ENCODE measurements around the gene CDK15.
"Not testable (repeated sequence)": the region's sequence is repeated elsewhere in the genome, so short reads cannot be mapped to it uniquely, and the experiment has no call there.

Gene CDK15

DNA sequence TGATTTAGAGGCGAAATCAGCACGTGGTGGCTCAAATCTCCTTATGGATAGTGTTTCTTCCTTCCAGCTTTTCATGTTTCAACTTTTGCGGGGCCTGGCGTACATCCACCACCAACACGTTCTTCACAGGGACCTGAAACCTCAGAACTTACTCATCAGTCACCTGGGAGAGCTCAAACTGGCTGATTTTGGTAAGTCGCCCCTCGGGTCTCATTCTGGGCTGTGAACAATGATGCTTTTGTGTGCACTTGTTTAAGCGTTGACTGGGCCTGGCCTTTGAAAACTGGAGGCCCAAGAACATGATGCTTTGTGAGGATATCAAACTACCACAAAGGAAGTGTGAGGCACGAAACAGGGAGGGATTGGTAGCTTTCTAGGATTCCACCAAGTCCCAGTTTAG, 27.4 kb downstream of the CDK15 start:
- DNase-seq, result no peak

DNA sequence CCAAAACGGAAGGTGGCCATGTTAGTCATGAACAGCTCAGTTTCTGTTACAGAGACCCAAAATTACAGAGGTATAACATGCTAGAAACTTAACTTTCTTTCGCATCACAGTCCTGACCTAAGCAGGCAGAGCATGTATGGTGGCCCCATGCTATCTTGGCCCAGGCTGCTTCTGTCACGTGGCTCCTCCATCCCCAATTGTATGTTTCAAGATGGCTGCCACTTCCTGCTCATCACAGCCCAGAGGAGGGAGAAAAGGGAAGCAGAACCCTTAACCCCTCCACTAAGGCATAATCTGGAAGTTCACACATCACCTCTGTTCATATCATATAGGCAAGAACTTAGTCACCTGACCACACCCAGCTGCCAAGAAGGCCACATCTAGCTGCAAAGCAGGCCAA, 28.7 kb downstream of the CDK15 start:
- DNase-seq, result no peak

DNA sequence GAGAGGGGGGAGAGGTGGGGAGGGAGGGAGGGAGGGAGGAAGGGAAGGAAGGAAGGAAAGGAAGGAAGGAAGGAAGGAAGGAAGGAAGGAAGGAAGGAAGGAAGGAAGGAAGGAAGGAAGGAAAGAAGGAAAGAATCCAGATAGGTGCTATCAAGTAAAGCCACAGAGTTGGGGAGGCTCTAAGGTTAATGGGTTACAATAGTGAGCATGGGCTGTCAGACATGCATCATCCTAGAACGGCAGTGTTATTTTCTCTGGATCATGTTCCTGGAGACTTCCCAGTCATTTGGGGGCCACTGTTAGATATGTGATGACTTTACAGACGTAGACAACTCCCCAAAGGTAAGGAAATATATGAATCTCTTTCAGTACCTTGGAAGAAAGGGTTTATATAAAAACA, 31.1 kb downstream of the CDK15 start:
- DNase-seq, result no peak

DNA sequence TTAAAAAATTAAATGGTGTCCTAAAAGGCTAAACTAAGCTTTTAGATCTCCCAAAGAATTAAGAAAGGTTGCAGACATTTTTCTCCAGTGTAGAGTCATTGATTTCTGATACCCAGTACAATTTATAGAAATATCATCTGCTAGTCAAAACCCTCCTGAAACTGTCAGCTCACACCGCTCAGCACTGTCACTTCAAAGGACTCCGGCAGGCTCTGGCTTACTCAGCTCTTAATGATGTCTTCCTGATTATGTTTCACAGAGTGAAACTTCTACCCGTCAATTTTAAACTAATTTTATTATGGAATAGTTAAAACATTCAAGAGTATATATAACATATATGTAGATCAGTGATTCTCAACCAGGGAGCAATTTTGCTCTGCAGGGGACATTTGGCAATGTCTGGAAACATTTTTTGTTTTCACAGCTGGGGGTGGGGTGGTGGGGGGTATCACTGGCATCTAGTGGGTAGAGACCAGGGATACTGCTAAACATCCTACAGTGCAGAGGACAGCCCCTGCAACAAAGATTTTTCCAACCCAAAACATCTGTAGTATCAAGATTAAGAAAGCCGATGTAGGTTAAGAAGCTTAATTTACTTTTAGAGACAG, 31.6 kb downstream of the CDK15 start:
- DNase-seq, result no peak

DNA sequence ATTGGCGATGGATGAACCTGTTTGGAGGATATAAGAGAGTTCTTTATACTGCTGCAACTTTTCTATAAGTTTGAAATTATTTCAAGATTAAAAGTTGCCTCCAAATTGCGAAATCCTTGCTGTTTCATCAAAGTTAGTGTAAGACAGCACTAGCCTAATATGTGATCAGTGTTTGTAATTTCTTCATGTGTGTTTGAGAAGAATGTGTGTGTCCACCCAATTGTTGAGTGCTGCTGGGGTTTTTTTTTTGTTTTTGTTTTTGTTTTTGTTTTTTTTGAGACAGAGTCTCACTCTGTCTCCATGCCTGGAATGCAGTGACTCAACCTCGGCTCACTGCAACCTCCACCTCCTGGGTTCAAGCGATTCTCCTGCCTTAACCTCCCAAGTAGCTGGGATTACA, 33.4 kb downstream of the CDK15 start:
- no peak for DNase-seq

DNA sequence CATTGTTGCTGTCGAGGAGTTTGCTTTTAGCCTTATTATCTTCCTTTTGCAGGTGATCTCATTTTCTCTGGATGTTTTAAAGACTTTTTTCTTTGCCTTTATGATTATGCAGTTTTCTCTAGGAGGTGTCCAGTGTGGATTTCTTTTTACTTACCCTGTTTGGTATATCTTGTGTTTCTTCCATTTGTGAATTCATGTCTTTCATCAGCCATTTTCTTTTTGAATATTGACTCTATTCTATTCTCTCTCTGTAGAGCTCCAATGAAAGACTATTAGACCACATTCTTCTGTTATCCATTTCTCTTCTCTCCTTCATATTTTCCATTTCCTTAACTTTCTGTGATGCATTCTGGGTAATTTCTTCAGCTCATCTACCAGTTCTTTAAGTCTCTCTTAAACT, 34.4 kb downstream of the CDK15 start:
- DNase-seq, result no peak

DNA sequence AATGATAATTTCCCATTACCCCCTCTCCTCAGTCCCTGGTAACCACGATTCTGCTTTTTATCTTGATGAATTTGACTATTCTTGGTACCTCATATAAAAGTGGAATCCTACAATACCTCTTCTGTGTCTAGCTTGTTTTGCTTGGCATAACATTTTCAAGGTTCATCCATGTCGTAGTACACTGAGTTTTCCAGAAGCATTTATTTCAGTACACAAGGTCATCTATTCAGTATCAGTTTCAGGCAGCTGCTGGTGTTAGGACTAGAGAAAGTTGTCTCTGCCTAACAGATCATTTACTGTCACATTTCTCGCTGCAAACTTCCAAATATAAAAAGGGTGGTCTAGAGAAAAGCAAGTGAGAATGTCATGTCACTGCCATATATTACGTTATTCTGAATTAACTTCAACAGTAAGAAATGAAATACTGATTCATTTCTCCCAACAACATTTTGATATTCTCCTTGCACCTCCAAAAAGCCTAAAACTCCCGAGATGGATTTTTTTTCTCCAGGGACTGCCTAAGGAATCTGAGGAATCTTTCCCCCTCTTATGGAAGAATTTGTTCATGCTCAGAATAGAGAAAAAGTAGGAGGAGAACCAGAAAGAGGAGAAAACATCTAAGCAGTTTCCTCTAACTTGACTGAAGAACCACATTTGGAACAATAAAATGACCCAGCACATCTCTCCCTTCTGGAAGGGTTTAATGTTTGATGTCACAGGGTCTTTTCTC, 36.0 kb downstream of the CDK15 start:
- no peak for DNase-seq

DNA sequence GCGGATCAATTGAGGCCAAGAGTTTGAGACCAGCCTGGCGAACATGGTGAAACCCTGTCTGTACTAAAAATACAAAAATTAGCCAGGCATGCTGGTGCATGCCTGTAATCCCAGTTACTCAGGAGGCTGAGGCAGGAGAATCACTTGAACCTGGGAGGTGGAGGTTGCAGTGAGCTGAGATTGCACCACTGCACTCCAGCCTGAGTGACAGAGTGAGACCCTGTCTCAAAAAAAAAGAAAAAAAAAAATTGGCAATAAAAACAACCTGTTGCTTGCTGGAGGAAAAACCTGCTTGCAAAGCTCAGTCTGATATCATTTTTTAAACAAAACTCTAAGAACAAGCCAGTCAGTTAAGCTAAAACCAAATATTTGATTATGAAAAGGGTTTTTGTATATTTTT, 38.6 kb downstream of the CDK15 start:
- not testable (repeated sequence) for DNase-seq

DNA sequence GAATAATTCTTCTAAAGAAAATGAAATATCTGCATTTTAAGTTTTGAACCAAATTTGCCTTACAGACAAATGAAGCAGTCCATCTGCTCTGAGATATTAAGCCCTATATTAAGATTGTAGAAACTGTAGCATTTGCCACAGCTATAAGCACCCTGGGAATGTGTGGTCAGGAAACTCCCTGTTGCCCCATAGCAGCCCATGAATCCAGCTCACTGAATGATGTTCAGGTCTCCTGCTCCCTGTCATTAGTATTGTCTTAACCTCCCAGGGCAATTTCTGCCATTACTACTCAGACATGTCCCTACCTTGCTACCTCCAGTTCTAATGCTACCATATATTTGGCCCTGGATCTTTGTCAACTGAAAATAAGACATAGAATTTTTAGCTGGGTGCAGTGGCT, 41.1 kb downstream of the CDK15 start:
- DNase-seq, result no peak

DNA sequence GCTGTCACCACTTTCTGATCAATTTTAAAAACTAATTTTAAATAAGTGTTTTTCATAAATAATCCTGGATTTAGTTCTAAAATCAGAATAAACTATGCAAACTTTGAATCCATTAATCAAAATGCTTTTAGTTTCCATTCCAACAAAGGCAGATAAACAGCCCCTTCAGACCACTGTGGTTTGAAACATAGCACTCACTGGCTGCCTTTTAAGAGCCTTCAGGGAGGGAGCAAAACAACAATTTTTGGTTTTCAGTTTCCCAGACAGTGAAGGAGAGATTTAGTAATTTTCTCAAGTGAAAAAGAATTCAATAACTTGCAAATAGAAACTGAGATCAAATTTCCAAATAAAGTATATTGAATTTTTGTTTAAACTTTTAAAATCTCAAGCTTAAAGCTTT, 46.1 kb downstream of the CDK15 start:
- no peak for DNase-seq

DNA sequence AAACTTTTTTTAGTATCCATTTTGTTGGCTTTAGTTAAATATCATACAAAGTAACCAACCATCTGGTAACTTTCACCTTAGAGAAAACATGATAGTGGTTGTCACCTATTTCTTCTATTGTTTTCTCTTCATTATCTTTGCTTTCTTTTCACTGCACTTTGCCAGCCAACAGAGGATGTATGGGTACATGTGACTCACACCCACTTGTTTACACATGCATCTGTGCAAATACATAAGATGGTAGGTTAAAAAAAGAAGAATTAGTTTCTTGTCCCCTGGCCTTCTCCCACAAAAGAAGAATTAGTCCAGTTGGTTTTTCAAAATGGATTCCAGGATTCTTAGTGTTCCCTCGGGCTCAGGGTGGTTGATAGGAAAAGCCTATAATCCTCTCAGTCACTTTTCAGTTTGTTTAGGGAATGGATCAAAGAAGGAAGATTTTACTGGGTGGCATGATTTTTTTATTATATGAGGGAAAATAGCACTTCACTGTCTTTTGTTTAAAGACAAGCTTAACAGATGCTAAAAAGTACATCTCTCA, 46.6 kb downstream of the CDK15 start:
- peak; percentile 22 for DNase-seq

DNA sequence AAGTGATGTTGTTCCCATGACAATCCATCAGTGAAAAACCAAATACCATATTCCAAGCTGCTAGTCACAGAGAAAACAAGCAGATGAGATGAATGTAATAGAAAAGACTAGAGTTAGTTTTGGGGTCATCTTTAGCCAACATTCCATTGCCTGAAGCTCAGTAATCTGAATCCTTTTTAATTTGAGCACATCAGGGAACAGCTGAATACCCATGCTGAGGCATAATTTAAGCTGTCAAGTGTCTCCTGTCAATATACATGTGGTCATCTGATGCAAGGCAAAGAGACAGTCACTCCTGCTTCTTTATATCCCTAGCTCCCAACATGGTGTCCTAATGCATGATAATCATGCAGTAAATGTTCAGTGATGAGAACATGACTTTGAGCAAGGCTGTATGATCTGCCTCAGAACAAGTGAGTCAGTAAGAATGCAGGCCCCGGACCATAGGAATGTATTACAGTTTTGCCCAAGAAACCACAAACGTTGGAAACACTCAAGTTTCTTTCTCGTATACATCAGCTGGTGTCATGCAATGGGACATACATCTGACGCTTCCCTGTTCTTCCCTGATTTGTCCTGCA, 48.0 kb downstream of the CDK15 start:
- no peak for DNase-seq

DNA sequence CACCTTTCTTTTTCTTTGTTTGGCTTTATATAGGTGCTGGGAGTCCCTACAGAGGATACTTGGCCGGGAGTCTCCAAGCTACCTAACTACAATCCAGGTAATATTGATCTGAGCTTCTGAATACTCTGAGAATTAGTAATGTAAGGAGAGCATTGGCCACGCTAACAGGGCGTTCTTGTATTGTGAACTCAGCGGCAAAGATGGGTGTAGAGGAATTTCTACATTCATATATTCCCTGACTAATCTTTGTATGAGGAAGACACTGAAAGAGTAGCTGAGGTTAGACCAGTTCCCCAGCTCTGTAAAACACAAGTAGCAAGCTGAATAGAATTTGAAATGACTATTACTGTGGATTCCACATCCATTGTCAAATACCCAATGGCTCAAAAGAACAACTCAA, 48.5 kb downstream of the CDK15 start:
- DNase-seq, result no peak

DNA sequence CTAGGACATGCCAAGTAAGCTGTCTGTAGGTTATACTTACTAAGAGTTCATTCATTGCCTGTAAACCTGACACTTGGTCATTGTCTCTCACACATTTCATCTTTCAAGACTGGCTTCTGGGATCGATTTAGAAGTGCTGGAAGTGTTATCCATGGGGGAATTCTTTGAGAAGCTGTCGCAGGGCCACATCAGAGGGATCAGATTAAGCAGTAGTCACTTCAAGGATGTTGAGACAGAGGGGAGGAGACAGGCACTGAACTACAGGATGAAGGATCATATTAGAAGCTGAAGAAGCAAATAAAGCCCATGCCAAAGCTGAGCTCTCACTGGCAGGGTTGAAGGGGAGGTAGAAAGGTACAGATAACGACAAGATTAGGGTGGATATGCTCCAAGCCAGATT, 49.0 kb downstream of the CDK15 start:
- no peak for DNase-seq

DNA sequence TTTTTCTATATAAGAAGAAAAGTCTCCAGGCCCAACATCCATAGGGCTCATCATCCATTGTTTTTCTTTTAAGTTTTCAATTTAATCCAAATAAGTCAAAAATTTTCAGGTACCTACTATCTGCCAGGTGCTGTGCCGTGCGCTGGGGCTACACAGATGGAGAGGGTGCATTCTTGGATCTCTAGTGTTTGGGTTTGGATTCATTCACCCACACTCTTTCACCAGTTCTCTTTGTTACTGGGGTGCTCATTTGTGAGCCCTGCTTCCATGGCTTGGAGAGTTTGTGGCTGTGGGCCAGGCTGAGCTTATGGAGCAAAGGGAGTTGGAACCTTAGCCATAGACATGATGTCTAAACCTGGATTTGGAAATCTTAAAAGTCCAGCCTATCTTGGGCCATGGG, 51.0 kb downstream of the CDK15 start:
- DNase-seq, result no peak

DNA sequence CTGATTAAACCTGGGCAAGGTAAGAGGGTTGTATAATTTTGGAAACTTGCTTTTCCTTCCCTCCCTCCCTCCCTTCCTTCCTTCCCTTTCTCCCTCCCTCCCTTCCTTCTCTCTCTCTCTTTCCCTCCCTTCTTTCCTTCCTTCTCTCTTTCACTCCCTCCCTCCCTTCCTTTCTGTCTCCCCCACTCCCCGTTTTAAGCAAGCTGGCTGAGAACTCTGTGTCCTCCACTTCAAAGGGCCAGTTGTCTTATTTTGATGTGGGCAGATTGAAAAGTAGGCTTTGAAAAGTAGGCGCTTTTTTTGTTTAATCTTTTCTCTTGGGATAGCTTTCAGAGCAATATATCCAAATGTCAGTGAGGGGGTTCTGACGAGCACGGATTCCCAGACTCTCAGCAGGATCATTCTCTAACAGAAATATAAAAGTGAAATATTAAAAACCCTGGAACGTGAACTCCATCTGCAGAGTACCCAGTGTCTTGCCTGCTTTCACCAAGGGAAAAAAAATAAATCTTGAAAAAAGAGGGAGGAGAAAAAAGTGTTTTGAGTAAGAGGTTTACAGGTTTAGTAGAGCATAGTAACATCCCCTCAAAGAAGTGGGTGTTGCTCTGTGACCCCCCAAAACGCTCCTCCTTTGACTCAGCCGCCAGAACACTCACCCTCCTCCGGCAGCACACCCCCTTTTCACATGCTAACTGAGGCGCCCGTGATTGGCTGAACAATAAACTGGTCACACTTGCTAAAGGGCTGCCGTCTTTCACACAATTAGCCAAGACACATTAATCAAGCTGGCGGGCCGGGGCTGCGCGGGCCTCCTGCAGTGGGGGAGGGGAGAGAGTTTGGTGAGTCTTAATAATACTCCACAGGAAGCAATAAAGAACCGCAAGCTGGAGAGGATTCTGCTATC, 52.2 kb downstream of the CDK15 start:
- no peak for DNase-seq

DNA sequence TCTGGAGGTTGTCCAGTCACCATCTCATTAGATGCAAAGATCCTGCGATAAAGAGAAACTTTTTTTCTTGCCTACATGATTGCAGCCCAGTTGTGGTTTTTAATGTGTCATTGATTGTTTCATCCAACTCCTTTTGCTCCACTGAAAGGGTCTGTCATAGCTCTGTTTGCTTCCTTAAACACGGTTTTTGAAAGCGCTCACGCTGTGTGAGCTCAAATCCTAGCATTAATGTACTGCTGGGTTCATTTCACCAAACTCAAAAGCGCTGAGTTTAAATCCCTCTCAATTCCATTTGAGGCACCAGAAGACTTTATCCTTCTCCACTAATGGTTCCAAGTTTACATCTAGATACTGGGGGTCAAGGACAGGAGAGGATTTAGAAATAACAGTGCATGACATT, 53.6 kb downstream of the CDK15 start:
- DNase-seq, result no peak

DNA sequence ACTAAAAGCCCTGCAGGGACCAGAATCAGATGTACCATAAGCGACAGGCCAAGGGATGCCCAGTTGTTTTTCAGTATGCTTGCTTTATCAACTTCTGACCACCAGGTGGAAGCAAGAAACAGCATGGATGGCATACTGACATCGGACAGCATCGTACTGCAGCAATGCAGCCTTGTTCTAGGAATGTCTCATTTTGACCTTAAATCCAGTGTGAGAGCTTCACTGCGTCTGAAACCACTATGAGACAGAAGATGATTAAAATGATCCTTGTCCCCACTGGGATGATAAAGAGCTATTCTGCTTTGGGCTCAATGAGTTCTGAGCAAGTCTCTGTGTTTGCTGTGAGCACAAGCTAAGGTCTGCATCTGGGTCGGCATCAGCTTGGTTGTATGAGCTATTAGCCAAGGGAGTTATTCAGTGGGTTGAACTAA, 54.3 kb downstream of the CDK15 start:
- peak; percentile 45 for DNase-seq

DNA sequence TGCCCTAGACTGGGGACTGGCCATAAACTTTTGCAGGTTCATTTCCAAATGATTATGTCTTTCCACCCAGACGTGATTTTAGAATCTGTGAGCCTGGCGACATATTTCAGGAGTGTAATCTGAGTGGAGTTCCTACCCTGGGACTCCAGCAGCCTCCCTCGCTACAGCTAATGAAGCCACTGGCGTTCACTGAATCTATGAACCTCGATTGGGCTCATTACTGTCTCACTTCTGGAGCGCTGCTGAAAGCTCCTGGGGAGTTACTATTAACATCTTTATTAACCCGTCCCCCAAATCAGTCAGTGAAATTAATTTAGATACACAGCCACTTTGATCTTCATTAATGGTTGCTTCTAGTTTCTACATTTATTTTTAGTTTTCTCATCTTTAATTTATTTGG, 56.5 kb downstream of the CDK15 start:
- no peak for DNase-seq

DNA sequence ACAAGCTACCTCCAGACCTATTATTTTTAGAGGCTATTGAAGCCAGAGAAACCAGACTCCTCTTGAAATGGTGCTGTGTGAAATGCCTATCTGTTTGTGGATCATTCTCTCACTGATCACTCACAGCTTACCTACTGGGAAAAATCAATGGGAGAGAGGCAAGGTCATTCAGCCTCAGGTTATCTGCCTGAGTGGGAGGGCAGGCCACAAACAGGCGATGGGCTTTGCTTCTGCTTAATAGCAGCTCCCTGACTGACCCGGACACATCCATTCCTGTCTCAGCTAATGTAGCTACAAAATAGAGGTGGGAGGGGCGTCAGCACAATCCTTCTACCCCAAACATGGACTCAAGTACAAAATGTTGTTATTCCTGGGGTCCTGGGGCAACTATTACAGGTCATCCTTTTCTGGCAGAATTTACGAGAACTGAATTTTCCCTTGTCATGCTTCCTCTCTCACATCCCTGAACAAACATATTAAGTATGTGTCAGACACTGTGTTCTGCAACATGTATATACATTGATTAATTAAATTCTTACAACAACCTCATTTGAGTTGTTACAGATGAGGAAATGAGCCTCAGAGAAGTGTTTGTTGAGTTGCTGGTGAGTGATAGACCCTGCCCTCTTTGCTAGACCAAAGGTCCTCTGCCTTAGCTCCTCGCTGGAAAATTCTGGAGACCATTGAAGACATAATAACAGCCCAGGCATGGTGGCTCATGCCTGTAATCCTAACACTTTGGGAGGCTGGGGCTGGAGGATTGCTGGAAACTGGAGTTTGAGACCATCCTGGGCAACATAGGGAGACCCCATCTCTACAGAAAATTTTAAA, 60.5 kb downstream of the CDK15 start:
- DNase-seq, result no peak

DNA sequence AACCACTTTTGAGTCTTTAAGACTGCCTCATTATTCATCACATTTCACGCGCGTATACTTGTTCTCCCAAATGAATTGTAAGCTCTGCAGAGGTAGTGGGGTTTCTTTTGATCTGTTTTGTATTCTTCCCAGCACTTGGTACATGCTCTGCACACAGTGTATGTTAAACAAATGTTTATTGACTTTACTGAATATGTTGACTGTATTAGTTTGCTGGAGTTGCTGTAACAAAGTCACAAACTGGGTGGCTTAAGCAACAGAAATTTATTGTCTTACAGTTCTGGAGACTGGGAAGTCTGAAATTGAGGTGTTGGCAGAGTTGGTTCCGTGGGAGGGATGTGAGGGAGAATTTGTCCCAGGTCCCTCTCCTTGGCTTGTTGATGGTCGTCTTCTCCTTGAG, 65.1 kb downstream of the CDK15 start:
- no peak for DNase-seq

DNA sequence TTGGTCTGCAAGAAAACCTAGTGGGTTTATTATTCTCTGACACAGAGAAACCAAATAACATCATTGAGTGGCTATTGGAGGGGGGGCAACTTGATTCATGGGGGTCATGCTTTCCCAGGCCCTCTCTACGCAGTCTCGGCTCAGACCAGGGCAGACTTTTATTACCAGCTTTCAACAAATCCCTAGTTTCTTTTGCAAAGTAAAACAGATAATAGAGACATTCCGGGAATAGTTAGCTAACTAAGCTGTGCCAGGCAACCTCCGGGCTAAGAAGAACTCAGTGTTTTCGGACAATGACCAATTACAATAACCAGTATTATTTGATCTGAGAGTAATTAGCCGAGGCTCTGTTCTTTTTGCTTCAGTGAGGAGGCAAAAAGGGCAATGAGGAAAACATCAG, 66.3 kb downstream of the CDK15 start:
- DNase-seq, result no peak
